Liver (tissue), 9 donors: ENCODE data around the gene ZFC3H1. TPM values are rescaled to one million over a fixed set of nuclear protein-coding genes. Genes with fewer than 3 reads are reported as not detected.

Source experiments
- DNase-seq: peaks from one replicate; pipeline ENCODE4 v3.0.0-alpha.2; 2017; ENCODE audit warnings: low spot score
- H3K27ac ChIP-seq, 2 donors: one replicate each; pipeline ENCODE4 v1.7.0; 2013; ENCODE audit warnings: inconsistent platforms in 2 of 2, low read length in 2 of 2, control low read depth in 1 of 2, low read depth in 1 of 2, mild to moderate bottlenecking in 1 of 2
- H3K27me3 ChIP-seq, 4 donors: one replicate each; pipeline versions ENCODE4 v1.6.1 to v1.7.0; 2013; ENCODE audit warnings: low read length in 3 of 4, inconsistent platforms in 1 of 4, mild to moderate bottlenecking in 1 of 4, moderate library complexity in 1 of 4; ENCODE audit not compliant: control insufficient read depth in 4 of 4, insufficient read depth in 4 of 4
- H3K36me3 ChIP-seq, 4 donors: one replicate each; pipeline versions ENCODE4 v1.6.1 to v1.7.0; 2013; ENCODE audit warnings: low read length in 3 of 4, mild to moderate bottlenecking in 3 of 4, low read depth in 1 of 4, moderate library complexity in 1 of 4; ENCODE audit not compliant: control insufficient read depth in 4 of 4, insufficient read depth in 3 of 4
- H3K4me1 ChIP-seq, 4 donors: one replicate each; pipeline versions ENCODE4 v1.6.1 to v1.7.0; 2013; ENCODE audit warnings: low read length in 3 of 4, mild to moderate bottlenecking in 3 of 4, moderate library complexity in 1 of 4; ENCODE audit not compliant: control insufficient read depth in 4 of 4, insufficient read depth in 4 of 4
- H3K4me3 ChIP-seq, 3 donors: one replicate each; pipeline versions ENCODE4 v1.6.1 to v1.7.0; 2013; ENCODE audit warnings: low read length in 3 of 3, control low read depth in 1 of 3, low read depth in 1 of 3, mild to moderate bottlenecking in 1 of 3
- H3K9ac ChIP-seq, 2 donors: one replicate each; pipeline ENCODE4 v1.7.0; 2013; ENCODE audit warnings: low read length in 2 of 2, mild to moderate bottlenecking in 2 of 2, moderate library complexity in 2 of 2, control low read depth in 1 of 2, low read depth in 1 of 2
- H3K9me3 ChIP-seq, 4 donors: one replicate each; pipeline versions ENCODE4 v1.6.1 to v1.7.0; 2013; ENCODE audit warnings: low read length in 3 of 4; ENCODE audit not compliant: control insufficient read depth in 4 of 4
- FOXA1 ChIP-seq: IDR thresholded peaks from 2 replicates; pipeline ENCODE4 v1.6.1; 2016; ENCODE audit warnings: antibody characterized with exemption
- FOXA2 ChIP-seq: IDR thresholded peaks from 2 replicates; pipeline ENCODE4 v1.6.1; 2016; ENCODE audit warnings: antibody characterized with exemption
- GABPA ChIP-seq, 2 donors: IDR thresholded peaks in 1 of 2; conservative IDR thresholded peaks in 1 of 2; 2 replicates each; pipeline ENCODE4 v1.6.1; 2016; ENCODE audit warnings: antibody characterized with exemption in 2 of 2, mild to moderate bottlenecking in 1 of 2, moderate library complexity in 1 of 2
- HNF4A ChIP-seq, 2 donors: conservative IDR thresholded peaks; 2 replicates each; pipeline ENCODE4 v1.6.1; 2016; ENCODE audit warnings: antibody characterized with exemption in 2 of 2, mild to moderate bottlenecking in 2 of 2
- HNF4G ChIP-seq: IDR thresholded peaks from 2 replicates; pipeline ENCODE4 v1.6.1; 2016; ENCODE audit warnings: antibody characterized with exemption
- NR2F2 ChIP-seq: IDR thresholded peaks from 2 replicates; pipeline ENCODE4 v1.6.1; 2016; ENCODE audit warnings: antibody characterized with exemption
- RAD21 ChIP-seq, 2 donors: IDR thresholded peaks; 2 replicates each; pipeline ENCODE4 v1.6.1; 2016; ENCODE audit warnings: antibody characterized with exemption in 2 of 2, mild to moderate bottlenecking in 2 of 2
- RXRA ChIP-seq, 2 donors: IDR thresholded peaks; 2 replicates each; pipeline ENCODE4 v1.6.1; 2017 to 2018; ENCODE audit warnings: antibody characterized with exemption in 2 of 2, mild to moderate bottlenecking in 1 of 2
- SP1 ChIP-seq: IDR thresholded peaks from 2 replicates; pipeline ENCODE4 v1.6.1; 2018; ENCODE audit warnings: antibody characterized with exemption, mild to moderate bottlenecking
- TAF1 ChIP-seq: conservative IDR thresholded peaks from 2 replicates; pipeline ENCODE4 v1.6.1; 2016; ENCODE audit warnings: antibody characterized with exemption, mild to moderate bottlenecking
- WGBS: extraction: QIAGEN DNeasy Blood & Tissue Kit; methylation state at CpG from one replicate; pipeline ENCODE4 v1.1.7; 2013; 5-methylcytosine and 5-hydroxymethylcytosine counted together
- polyA plus RNA-seq, 2 donors: library from polyadenylated mRNA; stranded (reverse) in 1 of 2; unstranded in 1 of 2; fragments of 200-250 nt in 1 of 2; fragments of >200 nt in 1 of 2; fragmentation: Nextera tagmentation in 1 of 2; extraction: Ambion mirVana in 1 of 2; gene quantifications; one replicate each; pipeline versions ENCODE4 v1.2.1 to v1.2.3, GENCODE V29; 2013 to 2015
- total RNA-seq, 2 donors: library from RNA; depleted of rRNA; stranded (reverse); fragments of >200 nt; gene quantifications; one replicate each; pipeline ENCODE4 v1.2.3, GENCODE V29; 2014
- TF ChIP-seq, protein P1 (sequence below): fragments of 150-350 bp; IDR thresholded peaks from 2 replicates; pipeline ENCODE4 v1.5.1; 2017; ENCODE audit warnings: improper control_type of control experiment, low read depth, low read length; ENCODE audit not compliant: missing input control
- TF ChIP-seq, protein P2 (sequence below): IDR thresholded peaks from 2 replicates; pipeline ENCODE4 v1.6.1; 2016; ENCODE audit warnings: antibody characterized with exemption
- TF ChIP-seq, protein P3 (sequence below): IDR thresholded peaks from 2 replicates; pipeline ENCODE4 v1.6.1; 2016; ENCODE audit warnings: antibody characterized with exemption
- donor health status: healthy.
- donor health status: healthy.
- donor health status: healthy.
- donor health status: healthy.
- donor health status: healthy.

ZFC3H1 gene
- total and polyA plus RNA-seq, 4 donors = 3.4 to 32.3 (median 8.6) TPM

DNA sequence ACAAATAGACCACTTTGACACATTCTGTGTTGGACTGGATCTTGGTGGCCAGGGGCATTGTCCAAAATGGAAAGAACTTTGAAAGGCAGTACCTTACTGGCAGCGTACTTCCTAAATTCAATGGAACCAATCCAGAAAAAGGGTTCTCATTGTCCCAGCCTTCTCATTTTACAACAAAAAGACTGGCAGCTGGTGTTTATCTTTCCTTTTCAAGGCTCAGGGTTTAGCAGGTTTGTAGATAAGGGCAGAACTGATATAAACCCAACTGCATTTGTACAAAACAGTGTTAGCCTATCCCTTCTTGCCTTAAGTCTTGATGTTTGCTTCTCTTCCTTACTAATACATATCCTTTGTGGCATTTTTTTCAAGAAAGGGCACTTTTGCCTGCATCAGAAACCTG is 8.2 kb upstream of the ZFC3H1 start:
- H3K27ac ChIP-seq = no peak overlapping the region
- H3K9ac ChIP-seq = no peak overlapping the region
- no peak overlapping the region for H3K4me3 ChIP-seq
- H3K4me1 ChIP-seq = no peaks in the 10 kb centered on the region
- TF ChIP-seq HNF4A (conservative IDR thresholded peaks at IDR 0.05) (no peak), RXRA (IDR thresholded peaks at IDR 0.05) (no peak), FOXA2 (no peak)
- TF ChIP-seq, protein P1, sequence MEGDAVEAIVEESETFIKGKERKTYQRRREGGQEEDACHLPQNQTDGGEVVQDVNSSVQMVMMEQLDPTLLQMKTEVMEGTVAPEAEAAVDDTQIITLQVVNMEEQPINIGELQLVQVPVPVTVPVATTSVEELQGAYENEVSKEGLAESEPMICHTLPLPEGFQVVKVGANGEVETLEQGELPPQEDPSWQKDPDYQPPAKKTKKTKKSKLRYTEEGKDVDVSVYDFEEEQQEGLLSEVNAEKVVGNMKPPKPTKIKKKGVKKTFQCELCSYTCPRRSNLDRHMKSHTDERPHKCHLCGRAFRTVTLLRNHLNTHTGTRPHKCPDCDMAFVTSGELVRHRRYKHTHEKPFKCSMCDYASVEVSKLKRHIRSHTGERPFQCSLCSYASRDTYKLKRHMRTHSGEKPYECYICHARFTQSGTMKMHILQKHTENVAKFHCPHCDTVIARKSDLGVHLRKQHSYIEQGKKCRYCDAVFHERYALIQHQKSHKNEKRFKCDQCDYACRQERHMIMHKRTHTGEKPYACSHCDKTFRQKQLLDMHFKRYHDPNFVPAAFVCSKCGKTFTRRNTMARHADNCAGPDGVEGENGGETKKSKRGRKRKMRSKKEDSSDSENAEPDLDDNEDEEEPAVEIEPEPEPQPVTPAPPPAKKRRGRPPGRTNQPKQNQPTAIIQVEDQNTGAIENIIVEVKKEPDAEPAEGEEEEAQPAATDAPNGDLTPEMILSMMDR = no peak
- DNase-seq = no peak
- WGBS = 74% methylated on average over 1 of the region's 1 CpG
- no peaks in the 10 kb centered on the region for H3K9me3 ChIP-seq
- H3K36me3 ChIP-seq = no peaks in the 10 kb centered on the region
- H3K27me3 ChIP-seq = no peaks in the 10 kb centered on the region

DNA sequence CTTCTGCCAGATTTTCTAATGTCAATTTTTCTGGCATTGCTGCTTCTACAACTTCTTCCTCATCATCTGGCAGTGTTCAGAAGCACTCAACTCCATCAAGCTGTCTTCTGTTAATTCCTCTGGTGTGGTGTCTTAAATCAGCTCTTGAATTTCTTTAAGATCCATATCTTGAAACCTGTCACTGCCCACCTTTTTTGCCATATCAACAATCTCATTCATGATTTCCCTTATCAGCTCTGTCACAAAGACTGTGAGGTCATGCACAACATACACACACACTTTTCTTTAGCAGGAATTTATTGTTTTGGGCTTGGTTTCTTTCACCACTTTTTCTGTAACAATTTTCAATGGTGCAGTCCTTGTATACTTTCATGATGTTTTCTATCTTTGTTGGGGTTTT is 7.7 kb upstream of the ZFC3H1 start:
- Histone ChIP-seq H3K27me3 (no peaks in the 10 kb centered on the region), H3K9me3 (no peaks in the 10 kb centered on the region), H3K4me1 (no peaks in the 10 kb centered on the region), H3K9ac (no peak overlapping the region), H3K4me3 (no peak overlapping the region), H3K36me3 (no peaks in the 10 kb centered on the region), H3K27ac (no peak overlapping the region)
- TF ChIP-seq, protein P2, sequence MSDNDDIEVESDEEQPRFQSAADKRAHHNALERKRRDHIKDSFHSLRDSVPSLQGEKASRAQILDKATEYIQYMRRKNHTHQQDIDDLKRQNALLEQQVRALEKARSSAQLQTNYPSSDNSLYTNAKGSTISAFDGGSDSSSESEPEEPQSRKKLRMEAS = no peak
- DNase-seq = no peak

DNA sequence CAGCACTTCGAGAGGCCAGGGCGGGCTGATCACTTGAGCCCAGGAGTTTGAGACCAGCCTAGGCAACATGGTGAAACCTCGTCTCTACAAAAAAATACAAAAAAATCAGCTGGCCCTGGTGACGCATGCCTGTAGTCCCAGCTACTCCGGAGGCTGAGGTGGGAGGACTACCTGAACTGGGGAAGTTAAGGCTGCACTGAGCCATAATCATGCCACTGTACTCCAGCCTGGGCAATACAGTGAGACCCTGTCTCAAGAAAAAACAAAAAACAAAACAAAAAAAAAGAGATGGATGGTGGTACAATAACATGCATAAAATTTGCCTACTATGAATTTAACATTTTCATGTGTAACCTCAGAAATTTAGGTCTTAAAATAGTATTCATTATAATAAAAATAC is 2.6 kb upstream of the ZFC3H1 start:
- H3K36me3 ChIP-seq = no peaks in the 10 kb centered on the region
- H3K9ac ChIP-seq = no peak overlapping the region
- no peaks in the 10 kb centered on the region for H3K27me3 ChIP-seq
- peaks cover 4 to 23% (median 13%) of the 10 kb centered on the region in 4 donors for H3K4me1 ChIP-seq
- 97% methylated on average over 5 of the region's 5 CpGs for WGBS
- H3K4me3 ChIP-seq = no peak overlapping the region
- H3K27ac ChIP-seq = no peak overlapping the region
- TF ChIP-seq HNF4G (no peak), HNF4A (conservative IDR thresholded peaks at IDR 0.05) (no peak), GABPA (IDR thresholded peaks at IDR 0.05 in 1 of 2, conservative IDR thresholded peaks at IDR 0.05 in 1 of 2) (no peak), SP1 (no peak)
- DNase-seq = no peak
- no peaks in the 10 kb centered on the region for H3K9me3 ChIP-seq

DNA sequence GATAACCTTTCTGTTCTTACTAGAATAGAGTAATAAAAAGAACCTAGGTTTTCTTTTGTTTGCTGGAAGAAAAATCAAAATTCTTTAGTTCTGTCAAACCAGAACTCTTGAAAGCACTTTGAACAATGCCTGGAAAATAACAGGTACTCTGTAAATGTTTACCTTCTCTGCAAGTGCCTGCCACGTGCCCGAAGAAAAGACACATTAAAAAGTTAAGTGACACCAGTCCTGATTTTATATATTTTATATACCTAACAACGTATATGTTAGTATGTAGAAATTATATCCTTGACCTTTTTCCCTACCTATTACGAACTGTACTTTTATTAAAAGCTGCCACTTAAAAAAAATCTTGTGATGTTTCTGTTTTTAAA is 1.4 kb upstream of the ZFC3H1 start:
- Histone ChIP-seq H3K36me3 (no peaks in the 10 kb centered on the region), H3K27ac (peak overlapping the region; percentile 97 to 99), H3K9me3 (no peaks in the 10 kb centered on the region), H3K27me3 (no peaks in the 10 kb centered on the region), H3K4me3 (peak overlapping the region; percentile 19 to 93 (median 79)), H3K9ac (peak overlapping the region; percentile 80 to 96), H3K4me1 (peaks cover 6 to 23% (median 13%) of the 10 kb centered on the region in 4 donors)
- TF ChIP-seq HNF4G (no peak), HNF4A (conservative IDR thresholded peaks at IDR 0.05) (no peak), RXRA (IDR thresholded peaks at IDR 0.05) (no peak), FOXA1 (no peak), FOXA2 (no peak), GABPA (IDR thresholded peaks at IDR 0.05 in 1 of 2, conservative IDR thresholded peaks at IDR 0.05 in 1 of 2) (no peak), RAD21 (IDR thresholded peaks at IDR 0.05) (no peak), NR2F2 (no peak), TAF1 (no peak)
- TF ChIP-seq, protein P2 = no peak
- TF ChIP-seq, protein P3, sequence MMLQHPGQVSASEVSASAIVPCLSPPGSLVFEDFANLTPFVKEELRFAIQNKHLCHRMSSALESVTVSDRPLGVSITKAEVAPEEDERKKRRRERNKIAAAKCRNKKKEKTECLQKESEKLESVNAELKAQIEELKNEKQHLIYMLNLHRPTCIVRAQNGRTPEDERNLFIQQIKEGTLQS = no peak
- DNase-seq = no peak
- 17% methylated on average over 4 of the region's 4 CpGs for WGBS
